Mesenteric fat pad (tissue), 1 donor: ENCODE results near the gene ANKRD10. TPM values are rescaled to one million over a fixed set of nuclear protein-coding genes. Genes with fewer than 3 reads are reported as not detected.

Experiments
- DNase-seq: peaks from one replicate; pipeline ENCODE4 v3.0.0-alpha.2; 2020; ENCODE audit warnings: low spot score
- total RNA-seq: library from RNA; stranded (reverse); fragmentation: NEBNext Ultra II Directional; extraction: Animal tissue kit (Norgen Biotek cat#: 25700); gene quantifications from one replicate; pipeline ENCODE4 v1.2.1, GENCODE V29; 2021
- donor health status: DM: yes; HTN: yes; CAD: no.

The ANKRD10 gene
- total RNA-seq, 1 donor from 2014 or later, result 115 TPM

- DNase-seq, result no peak
These were observed 80.3 kb downstream of the ANKRD10 start for GRCh38 chr13:110834572-110834971.

DNA sequence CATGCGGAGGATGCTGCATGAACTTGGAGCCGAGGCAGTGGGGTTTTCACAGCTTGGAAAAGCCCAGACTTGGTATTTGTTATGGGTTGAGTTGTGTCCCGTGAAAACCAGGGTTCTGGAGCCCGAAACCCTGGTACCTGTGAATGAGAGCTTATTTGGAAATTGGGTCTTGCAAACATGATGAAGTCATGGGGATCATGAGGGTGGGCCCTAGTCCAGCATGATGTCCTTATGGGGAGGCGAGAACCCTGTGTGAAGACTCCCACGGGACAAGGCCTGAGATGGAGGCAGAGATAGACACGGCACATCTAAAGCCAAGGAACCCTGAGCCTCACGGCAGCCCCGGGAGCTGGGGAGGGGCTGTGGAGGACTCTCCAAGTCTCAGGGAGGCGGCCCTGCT, 82.3 kb downstream of the ANKRD10 start:
- DNase-seq, result no peak

GRCh38 chr13:110832205-110832479, 82.7 kb downstream of the ANKRD10 start:
- DNase-seq, result no peak

GRCh38 chr13:110831437-110832204, 83.2 kb downstream of the ANKRD10 start:
- no peak for DNase-seq

- no peak for DNase-seq
These were observed 84.0 kb downstream of the ANKRD10 start for GRCh38 chr13:110830800-110831371.

- DNase-seq, result no peak
These were observed 84.5 kb downstream of the ANKRD10 start for GRCh38 chr13:110830331-110830730.

GRCh38 chr13:110829486-110829885, 85.4 kb downstream of the ANKRD10 start:
- no peak for DNase-seq

GRCh38 chr13:110828705-110829104, 86.2 kb downstream of the ANKRD10 start:
- DNase-seq, result no peak

Other genes starting within 250 kb of the ANKRD10 start
- 57.1 TPM for gene CARS2, start 209.0 kb downstream of the ANKRD10 start, total RNA-seq
- 13.4 TPM for gene ING1, start 201.4 kb downstream of the ANKRD10 start, total RNA-seq
- gene ARHGEF7, start 200.2 kb upstream of the ANKRD10 start, total RNA-seq, result 95.6 TPM